Activated B cell treated with CpG ODN at 0.5 μM for 24 hours (primary cell): ENCODE data around the gene ASTN2. TPM values are rescaled to one million over a fixed set of nuclear protein-coding genes. Genes with fewer than 3 reads are reported as not detected.

Experiments
- ATAC-seq: fragments of 200-7000 bp; cut with Tn5 transposase; one replicate; pipeline ENCODE4 v1.10.0; 2021; ENCODE audit warnings: low read depth, mild to moderate bottlenecking, moderate library complexity
- CTCF ChIA-PET: fragments of 350-600 bp; sonication (Branson Sonifier 250); formaldehyde crosslinking; loops from one replicate; lab custom pipeline; 2021; ENCODE audit warnings: antibody characterized with exemption; lab: Charles Lee
- POLR2A ChIA-PET: fragments of 350-600 bp; sonication (Branson Sonifier 250); formaldehyde crosslinking; loops from one replicate; lab custom pipeline; 2021; ENCODE audit warnings: antibody characterized with exemption; lab: Charles Lee
- DNase-seq: peaks from one replicate; pipeline ENCODE4 v3.0.0; 2022
- H3K27ac Mint-ChIP-seq: one replicate; pipeline ENCODE4 v1.8.0; 2020; ENCODE audit warnings: mixed read lengths
- H3K27me3 Mint-ChIP-seq: one replicate; pipeline ENCODE4 v1.8.0; 2021; ENCODE audit warnings: mixed read lengths
- H3K36me3 Mint-ChIP-seq: one replicate; pipeline ENCODE4 v1.8.0; 2021; ENCODE audit warnings: low read depth, mixed read lengths
- H3K4me1 Mint-ChIP-seq: one replicate; pipeline ENCODE4 v1.8.0; 2021; ENCODE audit warnings: mixed read lengths
- H3K4me3 Mint-ChIP-seq: one replicate; pipeline ENCODE4 v1.8.0; 2020; ENCODE audit warnings: mild to moderate bottlenecking, mixed read lengths
- H3K9me3 Mint-ChIP-seq: one replicate; pipeline ENCODE4 v1.8.0; 2020; ENCODE audit warnings: mixed read lengths
- intact Hi-C: fragments of 100-400 bp; cut with micrococcal nuclease; formaldehyde crosslinking; loops from one replicate; pipeline ENCODE4 v1.15.1; 2024
- total RNA-seq: library from RNA; stranded (reverse); gene quantifications from 2 replicates; pipeline ENCODE4 v1.2.3, GENCODE V29; 2022
- TF ChIP-seq, protein P1 (sequence below): fragments of 200-600 bp; IDR thresholded peaks from one replicate; pipeline ENCODE4 v1.8.0; 2022; ENCODE audit warnings: antibody characterized with exemption, mild to moderate bottlenecking

ASTN2 gene
- total RNA-seq, 1 donor from 2014 or later = 2.3 TPM

DNA sequence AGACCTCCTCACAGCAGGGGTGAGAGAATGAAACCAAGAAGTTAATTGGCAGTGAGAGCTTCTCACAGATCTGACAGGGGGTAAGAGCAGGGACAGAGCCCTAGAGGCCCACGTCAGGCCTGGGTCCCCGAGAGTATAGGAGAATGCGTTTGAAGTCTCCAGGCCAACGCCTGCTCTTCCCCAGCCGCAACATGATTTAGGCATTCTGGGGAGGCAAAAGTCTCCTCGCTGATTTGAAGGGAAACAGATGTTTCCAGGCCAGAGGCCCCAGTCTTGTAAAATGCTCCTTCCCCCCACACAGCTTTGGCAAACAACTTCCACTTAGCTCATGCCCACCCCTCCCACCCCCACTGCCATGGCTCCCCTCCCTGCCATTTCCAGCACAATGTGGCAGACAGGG lies 966.9 kb downstream of the ASTN2 start:
- Mint-ChIP-seq H3K4me1 (no peaks in the 10 kb centered on the region), H3K27ac (no peak overlapping the region)

DNA sequence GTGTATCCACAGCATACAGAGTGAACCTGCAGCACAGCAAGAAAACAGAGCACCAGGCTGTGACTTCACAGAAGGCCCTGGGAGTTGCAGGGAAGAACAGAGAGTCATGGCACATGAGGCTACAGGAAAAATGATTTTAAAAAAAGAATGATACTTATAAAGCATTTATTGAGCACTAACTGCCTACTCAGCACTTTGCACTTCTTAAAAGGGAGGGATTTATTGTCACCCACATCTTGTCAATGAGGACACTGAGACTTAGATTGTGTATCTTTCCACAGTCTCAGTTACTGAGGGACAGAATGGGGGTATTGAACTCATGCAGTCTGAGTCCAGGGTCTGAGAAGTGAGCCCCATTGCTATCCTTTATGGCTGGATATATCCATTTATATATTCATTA lies 972.3 kb downstream of the ASTN2 start:
- Mint-ChIP-seq H3K27ac (no peak overlapping the region), H3K4me3 (no peak overlapping the region), H3K27me3 (no peaks in the 10 kb centered on the region), H3K9me3 (no peaks in the 10 kb centered on the region), H3K36me3 (peaks cover 10% of the 10 kb centered on the region), H3K4me1 (no peaks in the 10 kb centered on the region)
- DNase-seq (no peak), ATAC-seq (no peak)
- TF ChIP-seq, protein P1, sequence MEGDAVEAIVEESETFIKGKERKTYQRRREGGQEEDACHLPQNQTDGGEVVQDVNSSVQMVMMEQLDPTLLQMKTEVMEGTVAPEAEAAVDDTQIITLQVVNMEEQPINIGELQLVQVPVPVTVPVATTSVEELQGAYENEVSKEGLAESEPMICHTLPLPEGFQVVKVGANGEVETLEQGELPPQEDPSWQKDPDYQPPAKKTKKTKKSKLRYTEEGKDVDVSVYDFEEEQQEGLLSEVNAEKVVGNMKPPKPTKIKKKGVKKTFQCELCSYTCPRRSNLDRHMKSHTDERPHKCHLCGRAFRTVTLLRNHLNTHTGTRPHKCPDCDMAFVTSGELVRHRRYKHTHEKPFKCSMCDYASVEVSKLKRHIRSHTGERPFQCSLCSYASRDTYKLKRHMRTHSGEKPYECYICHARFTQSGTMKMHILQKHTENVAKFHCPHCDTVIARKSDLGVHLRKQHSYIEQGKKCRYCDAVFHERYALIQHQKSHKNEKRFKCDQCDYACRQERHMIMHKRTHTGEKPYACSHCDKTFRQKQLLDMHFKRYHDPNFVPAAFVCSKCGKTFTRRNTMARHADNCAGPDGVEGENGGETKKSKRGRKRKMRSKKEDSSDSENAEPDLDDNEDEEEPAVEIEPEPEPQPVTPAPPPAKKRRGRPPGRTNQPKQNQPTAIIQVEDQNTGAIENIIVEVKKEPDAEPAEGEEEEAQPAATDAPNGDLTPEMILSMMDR = no peak
- intact Hi-C loops = no loop called here
- POLR2A ChIA-PET = no interaction called here
- CTCF ChIA-PET = no interaction called here

More for the DNA sequence above, 966.9 kb downstream of the ASTN2 start:
- POLR2A ChIA-PET = no interaction called here
- H3K36me3 Mint-ChIP-seq = no peaks in the 10 kb centered on the region
- intact Hi-C loops = no loop called here
- H3K9me3 Mint-ChIP-seq = no peaks in the 10 kb centered on the region
- no peaks in the 10 kb centered on the region for H3K27me3 Mint-ChIP-seq
- no peak overlapping the region for H3K4me3 Mint-ChIP-seq
- CTCF ChIA-PET = no interaction called here
- no peak for ATAC-seq
- TF ChIP-seq, protein P1 = no peak
- no peak for DNase-seq

DNA sequence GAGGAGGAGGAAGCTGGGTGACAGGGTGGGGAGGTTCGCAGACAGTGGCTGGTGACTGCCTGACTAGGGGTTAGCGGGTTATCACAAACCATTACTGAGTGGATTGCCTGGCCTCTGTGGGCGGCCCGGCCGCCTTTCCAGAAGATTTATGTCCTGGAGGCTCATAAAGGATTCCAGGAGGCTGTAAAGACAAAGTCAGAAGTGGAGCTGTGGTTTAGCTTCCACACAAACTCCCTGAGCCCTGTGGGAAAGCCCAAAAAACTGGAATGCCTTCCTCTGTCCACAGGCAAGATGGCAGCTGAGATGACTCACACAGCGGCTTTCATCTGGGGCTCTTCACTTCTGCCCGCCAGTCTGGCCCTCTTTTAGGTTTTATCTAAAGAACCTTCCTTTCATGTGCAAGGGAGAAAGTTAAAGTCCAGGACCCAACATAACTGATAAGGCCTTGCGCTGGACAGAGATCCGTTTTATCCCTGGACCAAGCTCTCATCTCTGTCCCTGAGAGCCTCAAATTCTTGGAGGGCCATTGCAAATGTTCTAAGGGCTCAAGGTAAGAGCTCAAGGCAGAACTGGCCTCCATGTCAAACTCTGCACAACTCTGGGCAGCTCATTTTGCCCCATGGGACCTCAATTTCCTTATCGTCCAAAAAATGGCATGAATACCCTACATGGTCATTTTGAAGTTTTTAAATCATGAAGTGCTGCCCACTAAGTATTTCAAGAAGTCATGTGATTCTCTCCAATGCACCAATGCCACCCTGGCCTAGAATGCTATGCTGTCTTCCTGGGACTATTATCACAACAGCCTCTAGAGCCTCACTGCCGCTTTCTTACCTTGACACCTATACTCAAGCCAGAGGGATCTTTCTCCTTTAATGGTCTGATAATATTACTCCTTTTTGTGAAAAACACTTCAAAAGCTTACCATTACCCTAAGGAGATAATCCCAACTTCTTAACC lies 977.2 kb downstream of the ASTN2 start:
- CTCF ChIA-PET = no interaction called here
- H3K36me3 Mint-ChIP-seq = peaks cover 10% of the 10 kb centered on the region

DNA sequence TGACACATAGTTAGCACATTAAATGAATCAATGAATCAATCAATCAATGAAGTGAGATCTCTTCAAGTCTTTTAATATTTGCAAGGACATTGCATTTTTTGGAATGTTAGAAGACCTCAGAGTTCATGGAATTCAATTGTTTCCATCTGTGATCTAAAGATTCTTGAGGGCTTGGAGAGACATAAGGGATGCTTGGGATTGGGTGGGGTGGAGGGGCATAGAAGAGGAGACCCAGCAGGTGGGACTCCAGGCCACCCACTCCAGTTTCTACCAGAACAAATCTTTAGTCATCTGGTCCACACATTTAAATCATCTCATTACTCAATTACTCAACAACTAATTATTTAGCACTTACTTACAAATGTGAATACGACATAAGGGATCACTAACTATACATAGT lies 978.7 kb downstream of the ASTN2 start:
- no peak overlapping the region for H3K27ac Mint-ChIP-seq
- DNase-seq = no peak
- H3K4me1 Mint-ChIP-seq = no peaks in the 10 kb centered on the region
- intact Hi-C loops = no loop called here
- H3K27me3 Mint-ChIP-seq = no peaks in the 10 kb centered on the region
- peaks cover 7% of the 10 kb centered on the region for H3K36me3 Mint-ChIP-seq
- no peak overlapping the region for H3K4me3 Mint-ChIP-seq
- TF ChIP-seq, protein P1 = no peak
- POLR2A ChIA-PET = no interaction called here
- CTCF ChIA-PET = no interaction called here
- ATAC-seq = no peak
- H3K9me3 Mint-ChIP-seq = no peaks in the 10 kb centered on the region

More for the DNA sequence above, 977.2 kb downstream of the ASTN2 start:
- Mint-ChIP-seq H3K9me3 (no peaks in the 10 kb centered on the region), H3K27me3 (no peaks in the 10 kb centered on the region), H3K4me3 (no peak overlapping the region), H3K27ac (no peak overlapping the region), H3K4me1 (no peaks in the 10 kb centered on the region)
- ATAC-seq = no peak
- POLR2A ChIA-PET = no interaction called here
- TF ChIP-seq, protein P1 = no peak
- intact Hi-C loops = no loop called here
- DNase-seq = no peak

DNA sequence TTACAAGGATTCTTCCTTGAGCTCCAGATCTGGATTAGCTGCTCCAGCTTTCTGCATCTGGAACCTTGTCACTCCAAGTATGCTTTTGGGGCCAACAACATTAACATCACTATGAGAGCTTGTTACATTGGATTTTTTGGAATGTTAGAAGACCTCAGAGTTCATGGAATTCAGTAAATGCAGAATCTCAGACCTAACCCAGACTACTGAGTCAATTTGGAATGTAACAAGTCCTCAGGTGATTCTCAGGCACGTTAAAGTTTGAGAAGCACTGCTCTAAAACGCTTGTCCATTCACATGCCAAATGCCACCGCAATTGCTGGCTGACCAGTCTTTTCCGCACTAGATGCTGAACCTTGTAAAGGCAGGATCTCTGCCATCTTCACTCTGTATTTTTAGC lies 979.2 kb downstream of the ASTN2 start:
- Mint-ChIP-seq H3K4me1 (no peaks in the 10 kb centered on the region), H3K4me3 (no peak overlapping the region), H3K36me3 (peaks cover 7% of the 10 kb centered on the region), H3K9me3 (no peaks in the 10 kb centered on the region), H3K27me3 (no peaks in the 10 kb centered on the region), H3K27ac (no peak overlapping the region)
- ChIA-PET CTCF (no interaction called here), POLR2A (no interaction called here)
- TF ChIP-seq, protein P1 = no peak
- ATAC-seq (no peak), DNase-seq (no peak)
- intact Hi-C loops = no loop called here
